Thymus (tissue), 11 donors: ENCODE measurements around the gene MYO1H. TPM values are rescaled to one million over a fixed set of nuclear protein-coding genes. Genes with fewer than 3 reads are reported as not detected.

ENCODE experiments used
- DNase-seq, 9 donors: peaks; one replicate each; pipeline ENCODE4 v3.0.0-alpha.2; 2013; ENCODE audit warnings: low spot score in 9 of 9, low read depth in 6 of 9, missing footprints in 1 of 9
- H3K27ac ChIP-seq, 2 donors: one replicate each; pipeline ENCODE4 v1.5.1; 2013; ENCODE audit warnings: control low read depth in 1 of 2, low read depth in 1 of 2, low read length in 1 of 2, mild to moderate bottlenecking in 1 of 2, moderate library complexity in 1 of 2
- H3K27me3 ChIP-seq, 2 donors: one replicate each; pipeline ENCODE4 v1.5.1; 2013; ENCODE audit warnings: low read length in 1 of 2; ENCODE audit not compliant: control insufficient read depth in 2 of 2, insufficient read depth in 1 of 2
- H3K36me3 ChIP-seq, 2 donors: one replicate each; pipeline ENCODE4 v1.5.1; 2013; ENCODE audit warnings: low read length in 1 of 2, mild to moderate bottlenecking in 1 of 2, moderate library complexity in 1 of 2; ENCODE audit not compliant: control insufficient read depth in 2 of 2, insufficient read depth in 2 of 2
- H3K4me1 ChIP-seq, 2 donors: one replicate each; pipeline ENCODE4 v1.5.1; 2013; ENCODE audit warnings: low read length in 2 of 2; ENCODE audit not compliant: control insufficient read depth in 2 of 2, insufficient read depth in 2 of 2
- H3K4me3 ChIP-seq, 2 donors: one replicate each; pipeline ENCODE4 v1.5.1; 2013; ENCODE audit warnings: low read length in 2 of 2, control low read depth in 1 of 2, mild to moderate bottlenecking in 1 of 2
- H3K9me3 ChIP-seq, 2 donors: one replicate each; pipeline ENCODE4 v1.5.1; 2013; ENCODE audit warnings: low read length in 1 of 2, mild to moderate bottlenecking in 1 of 2; ENCODE audit not compliant: control insufficient read depth in 2 of 2, insufficient read depth in 1 of 2
- WGBS: extraction: QIAGEN DNeasy Blood & Tissue Kit; methylation state at CpG from one replicate; pipeline ENCODE4 v1.1.7; 2013; 5-methylcytosine and 5-hydroxymethylcytosine counted together
- polyA plus RNA-seq: library from polyadenylated mRNA; stranded (reverse); fragments of 200-250 nt; gene quantifications from one replicate; pipeline ENCODE4 v1.2.3, GENCODE V29; 2013
- total RNA-seq: library from RNA; stranded (reverse); fragments of 120-200 nt; gene quantifications from one replicate; pipeline ENCODE4 v1.2.4, GENCODE V29; 2013
- donor health status: healthy.

Gene MYO1H
- total and polyA plus RNA-seq, 2 donors: under 0.01 to 0.14 TPM

DNA sequence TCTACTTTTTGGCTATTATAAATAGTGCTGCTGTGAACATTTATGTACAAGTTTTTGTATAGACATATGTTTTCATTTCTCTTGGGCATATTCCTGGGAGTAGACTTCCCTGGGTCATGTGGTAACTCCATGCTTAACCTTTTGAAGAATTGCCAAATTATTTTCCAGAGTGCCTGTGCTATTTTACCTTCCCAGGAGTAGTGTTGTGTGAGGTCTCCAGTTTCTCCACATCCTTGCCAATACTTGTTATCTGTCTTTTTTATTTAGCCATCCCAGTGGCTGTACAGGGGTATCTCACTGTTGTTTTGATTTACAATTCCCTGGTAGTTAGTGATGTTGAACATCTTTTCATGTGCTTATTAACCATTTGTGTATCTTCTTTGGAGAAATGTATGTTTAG lies 148.6 kb downstream of the MYO1H start:
- Histone ChIP-seq H3K27me3 (no peaks in the 10 kb centered on the region), H3K36me3 (peaks cover 37 to 52% of the 10 kb centered on the region in 2 donors), H3K4me3 (no peak overlapping the region), H3K9me3 (no peaks in the 10 kb centered on the region), H3K27ac (no peak overlapping the region), H3K4me1 (no peaks in the 10 kb centered on the region)
- no peak for DNase-seq

GRCh38 chr12:109497675-109498074 lies 150.0 kb downstream of the MYO1H start:
- Histone ChIP-seq H3K27me3 (no peaks in the 10 kb centered on the region), H3K9me3 (no peaks in the 10 kb centered on the region), H3K4me3 (no peak overlapping the region), H3K4me1 (no peaks in the 10 kb centered on the region), H3K36me3 (peaks cover 41 to 50% of the 10 kb centered on the region in 2 donors), H3K27ac (no peak overlapping the region)
- 95% methylated on average over 7 of the region's 7 CpGs for WGBS
- no peak for DNase-seq

Other genes with a start within 250 kb of the MYO1H start
- gene ACACB, start 231.3 kb upstream of the MYO1H start, total RNA-seq: 2.0 TPM
- gene ACACB, start 231.3 kb upstream of the MYO1H start, polyA plus RNA-seq: 9.5 TPM
- gene FOXN4, start 38.6 kb upstream of the MYO1H start, total RNA-seq: not detected
- gene FOXN4, start 38.6 kb upstream of the MYO1H start, polyA plus RNA-seq: 0.14 TPM
- gene KCTD10, start 129.4 kb downstream of the MYO1H start, total RNA-seq: 8.9 TPM
- 17.5 TPM for gene KCTD10, start 129.4 kb downstream of the MYO1H start, polyA plus RNA-seq
- 11.7 TPM for gene UBE3B, start 129.7 kb downstream of the MYO1H start, total RNA-seq
- gene UBE3B, start 129.7 kb downstream of the MYO1H start, polyA plus RNA-seq: 13.5 TPM
- 30.7 TPM for gene MMAB, start 225.6 kb downstream of the MYO1H start, total RNA-seq
- gene MMAB, start 225.6 kb downstream of the MYO1H start, polyA plus RNA-seq: 28.7 TPM
- gene MVK, start 225.9 kb downstream of the MYO1H start, total RNA-seq: 7.2 TPM
- 10.4 TPM for gene MVK, start 225.9 kb downstream of the MYO1H start, polyA plus RNA-seq